ENCODE results near the gene MYADML2. TPM values are rescaled to one million over a fixed set of nuclear protein-coding genes. Genes with fewer than 3 reads are reported as not detected.
A peak's percentile ranks its signal among the peaks of the same experiment; 100 is the strongest.

MYADML2 gene
- total RNA-seq, 1 donor from 2014 or later = not detected

DNA sequence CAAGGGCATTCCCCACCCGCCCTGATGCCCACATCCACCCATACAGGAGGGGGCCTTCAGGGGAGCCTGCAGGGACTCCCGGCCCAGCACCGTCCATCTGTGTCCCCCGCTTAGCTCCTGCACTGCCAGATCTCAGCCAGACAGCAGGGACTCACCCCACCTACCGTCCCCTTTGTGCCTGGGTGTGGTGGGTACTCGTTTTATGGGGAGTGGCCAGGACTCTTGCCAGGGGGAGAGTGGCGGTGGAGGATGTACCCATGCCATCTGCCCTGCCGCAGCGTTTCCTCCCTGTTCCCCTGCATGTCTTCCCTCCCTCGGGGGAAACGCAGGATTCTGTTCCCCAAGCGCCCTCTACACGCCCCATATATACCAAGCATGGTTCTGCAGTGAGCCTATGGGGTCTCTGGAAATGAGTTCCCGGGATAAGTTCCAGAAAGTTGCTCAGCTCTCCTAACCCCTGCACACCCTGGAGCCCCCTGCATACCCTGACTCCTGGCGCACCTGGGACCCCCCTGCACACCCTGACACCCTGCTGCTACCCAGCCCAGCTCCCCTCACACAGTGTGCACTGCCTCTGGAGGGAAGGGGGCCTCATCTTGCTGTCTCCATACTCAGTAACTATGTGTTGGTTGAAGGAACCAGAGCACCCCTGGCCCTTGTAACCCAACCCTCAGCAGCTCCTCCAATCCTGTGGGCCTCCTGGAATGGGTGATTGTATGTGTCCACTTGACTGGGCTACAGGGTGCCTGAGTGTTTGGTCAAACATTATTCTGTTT lies 15.3 kb downstream of the MYADML2 start:
- TF ChIP-seq, protein P1, sequence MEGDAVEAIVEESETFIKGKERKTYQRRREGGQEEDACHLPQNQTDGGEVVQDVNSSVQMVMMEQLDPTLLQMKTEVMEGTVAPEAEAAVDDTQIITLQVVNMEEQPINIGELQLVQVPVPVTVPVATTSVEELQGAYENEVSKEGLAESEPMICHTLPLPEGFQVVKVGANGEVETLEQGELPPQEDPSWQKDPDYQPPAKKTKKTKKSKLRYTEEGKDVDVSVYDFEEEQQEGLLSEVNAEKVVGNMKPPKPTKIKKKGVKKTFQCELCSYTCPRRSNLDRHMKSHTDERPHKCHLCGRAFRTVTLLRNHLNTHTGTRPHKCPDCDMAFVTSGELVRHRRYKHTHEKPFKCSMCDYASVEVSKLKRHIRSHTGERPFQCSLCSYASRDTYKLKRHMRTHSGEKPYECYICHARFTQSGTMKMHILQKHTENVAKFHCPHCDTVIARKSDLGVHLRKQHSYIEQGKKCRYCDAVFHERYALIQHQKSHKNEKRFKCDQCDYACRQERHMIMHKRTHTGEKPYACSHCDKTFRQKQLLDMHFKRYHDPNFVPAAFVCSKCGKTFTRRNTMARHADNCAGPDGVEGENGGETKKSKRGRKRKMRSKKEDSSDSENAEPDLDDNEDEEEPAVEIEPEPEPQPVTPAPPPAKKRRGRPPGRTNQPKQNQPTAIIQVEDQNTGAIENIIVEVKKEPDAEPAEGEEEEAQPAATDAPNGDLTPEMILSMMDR (IDR thresholded peaks at IDR 0.05) = no peak
- Mint-ChIP-seq H3K9me3 (ENCODE audit: low read depth) (no peaks in the 10 kb centered on the region), H3K4me3 (ENCODE audit: unreplicated experiment) (no peak overlapping the region), H3K36me3 (ENCODE audit: low read depth) (peaks cover 10% of the 10 kb centered on the region), H3K27ac (ENCODE audit: unreplicated experiment) (peak overlapping the region; percentile 17), H3K27me3 (ENCODE audit: low read depth) (no peaks in the 10 kb centered on the region), H3K4me1 (ENCODE audit: low read depth) (peaks cover 24% of the 10 kb centered on the region)
- DNase-seq (ENCODE audit: low spot score) = peak; percentile 68

DNA sequence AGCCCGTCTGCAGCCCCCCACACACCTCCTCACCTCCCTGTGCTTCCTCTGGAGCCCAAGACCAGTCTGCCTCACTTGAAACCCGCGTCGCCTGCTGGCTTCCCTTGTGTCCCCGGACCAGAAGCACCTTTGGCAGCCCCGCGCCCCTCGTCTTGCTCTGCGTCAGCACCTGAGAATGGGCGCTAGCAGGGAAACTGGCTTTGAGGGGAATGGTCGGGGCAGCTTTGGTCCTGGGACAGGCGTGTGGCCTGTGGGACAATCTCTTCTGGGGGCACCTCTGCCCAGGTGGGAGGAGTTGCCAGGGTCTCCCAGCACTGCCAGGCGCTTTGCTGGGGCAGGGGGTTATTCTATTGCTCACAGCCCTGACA lies 15.9 kb downstream of the MYADML2 start:
- peaks cover 10% of the 10 kb centered on the region for H3K36me3 Mint-ChIP-seq (ENCODE audit: low read depth)
- peaks cover 26% of the 10 kb centered on the region for H3K4me1 Mint-ChIP-seq (ENCODE audit: low read depth)
- DNase-seq (ENCODE audit: low spot score) = peak; percentile 90
- TF ChIP-seq, protein P1 (IDR thresholded peaks at IDR 0.05) = no peak
- no peaks in the 10 kb centered on the region for H3K27me3 Mint-ChIP-seq (ENCODE audit: low read depth)
- H3K9me3 Mint-ChIP-seq (ENCODE audit: low read depth) = no peaks in the 10 kb centered on the region
- H3K4me3 Mint-ChIP-seq (ENCODE audit: unreplicated experiment) = no peak overlapping the region
- peak overlapping the region; percentile 20 for H3K27ac Mint-ChIP-seq (ENCODE audit: unreplicated experiment)

DNA sequence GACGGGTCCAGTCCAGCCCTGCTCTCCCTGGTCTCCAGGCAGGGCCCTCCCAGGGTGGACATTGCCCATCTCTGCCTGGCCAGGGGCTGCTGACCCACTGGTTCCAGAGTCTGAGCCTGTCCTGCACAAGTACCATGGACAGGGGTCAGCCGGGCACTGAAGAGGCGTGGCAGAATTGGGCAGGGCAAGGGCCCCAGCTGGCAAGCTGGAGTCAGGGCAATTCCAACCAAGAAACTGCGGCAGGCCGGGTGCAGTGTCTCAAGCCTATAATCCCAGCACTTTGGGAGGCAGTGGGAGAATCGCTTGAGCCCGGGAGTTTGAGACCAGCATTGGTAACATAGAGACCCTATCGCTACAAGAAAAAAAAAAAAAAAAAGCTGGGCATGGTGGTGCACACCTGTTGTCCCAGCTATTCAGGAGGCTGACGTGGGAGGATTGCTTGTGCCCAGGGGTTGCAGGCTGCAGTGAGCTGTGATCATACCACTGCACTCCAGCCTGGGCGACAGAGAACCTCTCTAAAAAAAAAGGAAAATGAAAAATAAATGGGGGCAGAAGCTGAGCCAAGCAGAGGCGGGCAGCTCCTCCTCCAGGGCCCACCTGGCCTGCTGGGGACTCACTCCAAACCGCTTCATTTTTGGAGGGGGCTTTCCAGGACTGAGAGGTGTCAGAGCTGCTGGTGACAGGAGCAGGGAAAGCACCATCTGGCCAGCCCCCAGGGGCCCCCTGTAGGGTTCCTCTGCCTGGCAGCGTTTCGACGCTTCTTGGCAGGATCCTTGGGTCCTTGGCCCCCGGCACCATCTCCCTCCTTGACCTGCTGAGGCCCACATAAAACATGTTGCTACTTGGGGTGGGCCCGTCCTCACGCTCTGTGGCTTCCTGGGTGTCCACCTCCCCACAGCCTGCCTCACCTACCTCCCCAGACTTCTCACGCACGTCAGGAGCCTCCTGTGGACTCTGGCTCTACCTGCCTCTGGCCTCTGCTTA lies 16.6 kb downstream of the MYADML2 start:
- H3K4me3 Mint-ChIP-seq (ENCODE audit: unreplicated experiment) = no peak overlapping the region
- DNase-seq (ENCODE audit: low spot score) = no peak
- no peaks in the 10 kb centered on the region for H3K9me3 Mint-ChIP-seq (ENCODE audit: low read depth)
- H3K4me1 Mint-ChIP-seq (ENCODE audit: low read depth) = peaks cover 26% of the 10 kb centered on the region
- peaks cover 8% of the 10 kb centered on the region for H3K36me3 Mint-ChIP-seq (ENCODE audit: low read depth)
- H3K27ac Mint-ChIP-seq (ENCODE audit: unreplicated experiment) = peak overlapping the region; percentile 20
- no peaks in the 10 kb centered on the region for H3K27me3 Mint-ChIP-seq (ENCODE audit: low read depth)
- TF ChIP-seq, protein P1 (IDR thresholded peaks at IDR 0.05) = no peak

DNA sequence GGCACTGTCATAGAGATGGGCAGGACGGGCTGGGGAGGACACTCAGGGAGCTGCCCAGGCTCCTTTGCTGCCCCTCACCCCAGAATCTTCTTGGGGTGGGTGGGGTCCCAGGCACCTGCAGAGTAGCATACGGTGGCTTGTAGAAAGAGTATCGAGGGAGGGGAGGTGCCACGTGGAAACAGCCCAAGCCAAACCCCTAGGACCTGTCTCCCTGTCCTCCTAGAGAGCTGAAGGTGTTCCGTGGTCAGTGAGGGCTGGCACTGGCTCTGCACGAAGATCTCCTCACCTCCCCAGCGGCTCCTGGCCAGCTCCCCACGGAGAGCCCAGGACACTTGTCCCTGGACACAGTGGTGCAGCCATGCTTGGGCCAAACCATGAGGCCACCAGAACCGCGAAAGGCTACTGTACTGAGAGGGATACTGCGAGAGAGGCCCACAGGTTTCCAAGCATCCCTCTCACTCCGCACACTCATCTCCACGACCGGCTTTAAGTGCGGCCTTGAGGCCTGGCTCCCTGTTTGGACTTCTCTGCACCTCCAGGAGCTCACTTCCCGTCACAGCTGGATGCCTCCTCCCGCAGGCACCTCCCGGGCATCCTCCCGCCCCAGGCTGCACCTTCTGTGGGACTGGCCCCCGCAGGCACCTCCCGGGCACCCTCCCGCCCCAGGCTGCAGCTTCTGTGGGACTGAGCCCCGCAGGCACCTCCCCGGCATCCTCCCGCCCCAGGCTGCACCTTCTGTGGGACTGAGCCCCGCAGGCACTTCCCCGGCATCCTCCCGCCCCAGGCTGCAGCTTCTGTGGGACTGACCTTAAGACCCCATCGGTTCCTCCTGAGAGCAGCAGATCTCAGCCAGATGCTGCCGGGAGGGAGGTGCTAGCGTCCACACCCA lies 17.5 kb downstream of the MYADML2 start:
- H3K9me3 Mint-ChIP-seq (ENCODE audit: low read depth) = no peaks in the 10 kb centered on the region
- no peaks in the 10 kb centered on the region for H3K27me3 Mint-ChIP-seq (ENCODE audit: low read depth)
- peak overlapping the region; percentile 22 for H3K27ac Mint-ChIP-seq (ENCODE audit: unreplicated experiment)
- peaks cover 8% of the 10 kb centered on the region for H3K36me3 Mint-ChIP-seq (ENCODE audit: low read depth)
- peak overlapping the region; percentile 53 for H3K4me3 Mint-ChIP-seq (ENCODE audit: unreplicated experiment)
- H3K4me1 Mint-ChIP-seq (ENCODE audit: low read depth) = peaks cover 25% of the 10 kb centered on the region
- TF ChIP-seq, protein P1 (IDR thresholded peaks at IDR 0.05) = no peak
- no peak for DNase-seq (ENCODE audit: low spot score)
